Measurements from ENCODE around the gene BEAN1. TPM values are rescaled to one million over a fixed set of nuclear protein-coding genes. Genes with fewer than 3 reads are reported as not detected.

Gene BEAN1
- total RNA-seq, 1 donor from 2014 or later = 1.2 TPM

- H3K9me3 Mint-ChIP-seq (ENCODE audit: unreplicated experiment) = no peaks in the 10 kb centered on the region
- H3K9me3 ChIP-seq (ENCODE audit: insufficient read depth, low read depth, low read length) = no peaks in the 10 kb centered on the region
- H3K27ac Mint-ChIP-seq (ENCODE audit: unreplicated experiment) = no peak overlapping the region
- H3K4me3 ChIP-seq (ENCODE audit: insufficient read depth, low read depth, low read length) = no peak overlapping the region
- H3K4me2 ChIP-seq (ENCODE audit: low read length) = no peak overlapping the region
- peaks cover 44% of the 10 kb centered on the region for H3K4me1 ChIP-seq (ENCODE audit: insufficient read depth, low read length)
- no peaks in the 10 kb centered on the region for H3K27me3 ChIP-seq (ENCODE audit: insufficient read depth, low read length)
- H3K27ac ChIP-seq (ENCODE audit: low read depth, low read length) = no peak overlapping the region
- H3K27me3 Mint-ChIP-seq (ENCODE audit: low read depth, unreplicated experiment) = peaks cover 2% of the 10 kb centered on the region
- no peaks in the 10 kb centered on the region for H4K20me1 ChIP-seq (ENCODE audit: insufficient read depth, low read length)
- no peak overlapping the region for H2AFZ ChIP-seq (ENCODE audit: low read depth, low read length)
- H3K79me2 ChIP-seq (ENCODE audit: insufficient read depth, low read length) = peaks cover 4% of the 10 kb centered on the region
- H3K9ac ChIP-seq (ENCODE audit: low read length) = no peak overlapping the region
- FAIRE-seq = no peak
- no peak overlapping the region for H3K4me3 Mint-ChIP-seq (ENCODE audit: unreplicated experiment)
- H3K36me3 Mint-ChIP-seq (ENCODE audit: low read depth, unreplicated experiment) = peaks cover 8% of the 10 kb centered on the region
- peaks cover 40% of the 10 kb centered on the region for H3K4me1 Mint-ChIP-seq (ENCODE audit: low read depth, unreplicated experiment)
- no peak for DNase-seq (ENCODE audit: low read depth)
- TF ChIP-seq CTCF (IDR thresholded peaks at IDR 0.05; ENCODE audit: insufficient read depth, low read depth, low read length) (no peak), EZH2 (IDR thresholded peaks at IDR 0.05; ENCODE audit: insufficient read depth, low read length) (no peak)
- no peaks in the 10 kb centered on the region for H3K36me3 ChIP-seq (ENCODE audit: insufficient read depth, low read length)
These were observed 92.6 kb downstream of the BEAN1 start for GRCh38 chr16:66519482-66520373.

GRCh38 chr16:66520406-66521170, 93.5 kb downstream of the BEAN1 start:
- Histone ChIP-seq H3K27me3 (ENCODE audit: insufficient read depth, low read length) (no peaks in the 10 kb centered on the region), H4K20me1 (ENCODE audit: insufficient read depth, low read length) (no peaks in the 10 kb centered on the region), H3K9ac (ENCODE audit: low read length) (no peak overlapping the region), H3K79me2 (ENCODE audit: insufficient read depth, low read length) (peaks cover 4% of the 10 kb centered on the region), H3K4me1 (ENCODE audit: insufficient read depth, low read length) (peaks cover 38% of the 10 kb centered on the region), H3K4me2 (ENCODE audit: low read length) (no peak overlapping the region), H3K27ac (ENCODE audit: low read depth, low read length) (no peak overlapping the region), H3K9me3 (ENCODE audit: insufficient read depth, low read depth, low read length) (no peaks in the 10 kb centered on the region), H2AFZ (ENCODE audit: low read depth, low read length) (no peak overlapping the region), H3K36me3 (ENCODE audit: insufficient read depth, low read length) (no peaks in the 10 kb centered on the region), H3K4me3 (ENCODE audit: insufficient read depth, low read depth, low read length) (no peak overlapping the region)
- Mint-ChIP-seq H3K36me3 (ENCODE audit: low read depth, unreplicated experiment) (peaks cover 8% of the 10 kb centered on the region), H3K4me3 (ENCODE audit: unreplicated experiment) (no peak overlapping the region), H3K4me1 (ENCODE audit: low read depth, unreplicated experiment) (peaks cover 43% of the 10 kb centered on the region), H3K27me3 (ENCODE audit: low read depth, unreplicated experiment) (no peaks in the 10 kb centered on the region), H3K27ac (ENCODE audit: unreplicated experiment) (peak overlapping the region; percentile 58), H3K9me3 (ENCODE audit: unreplicated experiment) (no peaks in the 10 kb centered on the region)
- DNase-seq (ENCODE audit: low read depth) (no peak), FAIRE-seq (no peak)
- TF ChIP-seq EZH2 (IDR thresholded peaks at IDR 0.05; ENCODE audit: insufficient read depth, low read length) (no peak), CTCF (IDR thresholded peaks at IDR 0.05; ENCODE audit: insufficient read depth, low read depth, low read length) (no peak)

Measured in astrocyte (in vitro differentiated cells and primary cell).